NB4 (cell line): ENCODE measurements around the gene PRKCE.

Experiments used
- DNase-seq: peaks from one replicate; pipeline ENCODE4 v3.0.0; 2010; ENCODE audit warnings: low read depth
- H3K4me3 ChIP-seq: one replicate; pipeline ENCODE4 v1.5.1; 2011; ENCODE audit warnings: mild to moderate bottlenecking, low read depth, low read length, moderate library complexity
- MYC ChIP-seq: IDR thresholded peaks from 2 replicates; pipeline ENCODE4 v1.6.1; 2011; ENCODE audit warnings: low read depth, low read length
- POLR2A ChIP-seq: IDR thresholded peaks from 2 replicates; pipeline ENCODE4 v1.6.1; 2011; ENCODE audit warnings: mild to moderate bottlenecking; ENCODE audit not compliant: insufficient read length; ENCODE audit errors: extremely low read depth
- TF ChIP-seq, protein P1 (sequence below): IDR thresholded peaks from one replicate; pipeline ENCODE4 v1.5.1; 2012; ENCODE audit warnings: low read depth, low read length
- TF ChIP-seq, protein P2 (sequence below): IDR thresholded peaks from 2 replicates; pipeline ENCODE4 v1.6.1; 2011; ENCODE audit warnings: low read depth, low read length

The PRKCE gene

DNA sequence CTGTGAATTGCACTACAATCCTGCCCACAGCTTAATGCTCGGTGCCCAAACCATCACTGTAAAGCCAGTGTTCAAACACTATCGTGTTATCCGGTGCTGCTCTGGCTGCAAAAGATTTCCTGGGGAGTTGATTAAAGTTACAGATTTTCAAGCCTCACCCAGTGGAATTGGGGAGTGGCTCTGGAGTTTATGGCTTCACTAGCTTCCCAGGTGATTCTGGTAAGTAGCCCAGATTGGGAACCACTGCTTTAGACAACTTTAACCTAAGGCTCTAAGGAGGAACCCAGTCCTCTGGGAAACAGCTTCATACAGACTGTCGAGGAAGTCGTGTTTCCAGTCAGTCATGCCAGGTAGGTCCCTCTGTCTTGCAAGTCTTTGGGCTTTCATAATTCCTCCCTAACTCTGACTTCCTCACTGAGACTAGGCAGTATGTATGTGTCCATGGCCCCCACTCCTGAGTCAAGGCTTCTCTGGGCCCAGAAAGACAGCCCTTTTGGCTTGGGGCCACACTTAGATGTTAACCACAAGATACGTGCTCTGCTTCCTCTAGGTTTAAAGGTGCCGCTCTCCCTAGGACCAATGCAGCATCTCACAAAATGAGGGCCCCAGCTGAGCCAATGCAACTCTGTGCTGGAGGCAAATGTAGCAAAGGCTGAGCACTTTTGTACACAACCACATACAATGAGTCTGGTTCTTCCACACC is 299.7 kb downstream of the PRKCE start:
- TF ChIP-seq MYC (no peak), POLR2A (no peak)
- TF ChIP-seq, protein P1, sequence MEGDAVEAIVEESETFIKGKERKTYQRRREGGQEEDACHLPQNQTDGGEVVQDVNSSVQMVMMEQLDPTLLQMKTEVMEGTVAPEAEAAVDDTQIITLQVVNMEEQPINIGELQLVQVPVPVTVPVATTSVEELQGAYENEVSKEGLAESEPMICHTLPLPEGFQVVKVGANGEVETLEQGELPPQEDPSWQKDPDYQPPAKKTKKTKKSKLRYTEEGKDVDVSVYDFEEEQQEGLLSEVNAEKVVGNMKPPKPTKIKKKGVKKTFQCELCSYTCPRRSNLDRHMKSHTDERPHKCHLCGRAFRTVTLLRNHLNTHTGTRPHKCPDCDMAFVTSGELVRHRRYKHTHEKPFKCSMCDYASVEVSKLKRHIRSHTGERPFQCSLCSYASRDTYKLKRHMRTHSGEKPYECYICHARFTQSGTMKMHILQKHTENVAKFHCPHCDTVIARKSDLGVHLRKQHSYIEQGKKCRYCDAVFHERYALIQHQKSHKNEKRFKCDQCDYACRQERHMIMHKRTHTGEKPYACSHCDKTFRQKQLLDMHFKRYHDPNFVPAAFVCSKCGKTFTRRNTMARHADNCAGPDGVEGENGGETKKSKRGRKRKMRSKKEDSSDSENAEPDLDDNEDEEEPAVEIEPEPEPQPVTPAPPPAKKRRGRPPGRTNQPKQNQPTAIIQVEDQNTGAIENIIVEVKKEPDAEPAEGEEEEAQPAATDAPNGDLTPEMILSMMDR: no peak
- TF ChIP-seq, protein P2, sequence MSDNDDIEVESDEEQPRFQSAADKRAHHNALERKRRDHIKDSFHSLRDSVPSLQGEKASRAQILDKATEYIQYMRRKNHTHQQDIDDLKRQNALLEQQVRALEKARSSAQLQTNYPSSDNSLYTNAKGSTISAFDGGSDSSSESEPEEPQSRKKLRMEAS: no peak
- DNase-seq: no peak

DNA sequence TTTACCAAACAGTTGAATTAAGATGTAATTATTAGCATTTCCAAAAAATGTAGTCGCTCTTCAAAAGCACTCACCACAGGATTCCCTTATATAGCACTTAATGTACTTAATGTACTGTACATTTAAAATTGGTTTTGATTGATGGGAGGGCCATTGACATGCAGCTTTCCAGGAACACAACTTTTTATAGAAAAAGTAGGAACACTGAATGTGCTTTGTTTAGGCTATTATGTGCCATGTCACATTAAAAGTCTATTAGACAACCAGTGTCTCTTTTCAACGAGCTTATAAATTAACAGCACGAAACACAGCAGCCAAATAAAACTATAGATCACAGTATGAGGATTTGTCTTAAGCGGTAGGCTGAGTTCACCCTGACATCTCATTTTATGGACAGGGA is 301.1 kb downstream of the PRKCE start:
- TF ChIP-seq, protein P1: no peak
- TF ChIP-seq, protein P2: no peak
- no peak for TF ChIP-seq MYC
- no peak for TF ChIP-seq POLR2A
- no peak for DNase-seq
- no peak overlapping the region for H3K4me3 ChIP-seq

More for the DNA sequence above, 299.7 kb downstream of the PRKCE start:
- H3K4me3 ChIP-seq: no peak overlapping the region

DNA sequence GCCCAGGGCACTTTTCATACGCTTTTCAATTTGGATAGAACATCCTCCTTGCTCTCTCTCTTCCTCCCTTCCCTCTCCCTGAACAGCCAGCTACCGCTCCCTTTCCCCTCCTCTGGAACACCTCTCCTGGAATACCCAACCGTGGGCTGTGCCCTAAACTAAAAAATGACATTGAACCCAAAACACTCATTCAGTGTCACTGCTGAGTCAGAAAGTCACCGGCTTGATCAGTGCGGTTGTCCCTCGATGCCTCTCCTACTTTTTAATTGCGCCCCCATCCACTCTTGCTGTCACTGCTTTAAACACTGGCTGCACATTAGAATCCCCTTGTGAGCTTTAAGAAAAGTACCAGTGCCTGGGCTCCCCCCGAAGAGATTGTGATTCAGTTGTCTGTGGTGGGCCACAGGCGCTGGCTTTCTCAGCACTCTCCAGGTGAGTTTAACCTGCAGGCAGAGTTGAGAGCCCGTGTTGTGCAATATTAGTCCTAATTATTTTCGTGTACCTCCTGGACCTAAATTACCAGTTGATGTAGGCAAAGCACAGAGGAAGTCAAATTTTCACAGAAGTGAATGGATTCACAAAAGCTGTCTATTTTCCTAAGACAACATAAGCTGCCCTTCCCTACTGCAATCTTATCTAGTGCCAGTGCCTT is 302.0 kb downstream of the PRKCE start:
- DNase-seq: no peak
- TF ChIP-seq POLR2A (no peak), MYC (no peak)
- TF ChIP-seq, protein P2: no peak
- TF ChIP-seq, protein P1: no peak
- H3K4me3 ChIP-seq: no peak overlapping the region

DNA sequence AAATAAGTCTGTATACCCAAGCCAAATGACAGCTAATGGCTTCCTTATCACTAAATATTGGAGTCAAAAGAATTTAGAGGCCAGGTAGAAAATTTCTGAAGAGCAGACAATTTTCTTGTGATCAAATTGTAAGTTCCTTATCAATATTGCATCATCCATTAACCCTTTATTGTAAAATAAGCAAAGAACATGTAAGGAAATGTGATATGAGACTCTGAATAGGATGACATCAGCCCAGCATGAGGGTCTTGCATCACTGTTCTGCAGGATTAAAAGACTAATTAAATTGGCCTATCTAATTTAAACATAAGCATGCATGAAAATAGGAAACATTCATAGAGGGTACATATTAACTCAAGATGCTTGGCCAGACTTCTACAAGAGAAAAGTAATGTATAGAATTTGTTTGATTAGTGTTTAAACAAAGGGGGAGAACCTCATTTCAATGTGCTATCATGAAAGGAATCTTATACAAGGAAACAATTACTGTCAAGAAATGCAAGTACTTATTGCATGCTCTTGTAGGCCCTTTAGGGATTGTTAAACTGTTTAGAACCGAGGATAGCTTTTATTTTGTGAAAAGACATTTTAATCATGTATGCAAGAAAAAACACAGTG is 302.9 kb downstream of the PRKCE start:
- no peak for DNase-seq
- H3K4me3 ChIP-seq: no peak overlapping the region
- TF ChIP-seq, protein P1: no peak
- no peak for TF ChIP-seq MYC
- TF ChIP-seq POLR2A: no peak
- TF ChIP-seq, protein P2: no peak

DNA sequence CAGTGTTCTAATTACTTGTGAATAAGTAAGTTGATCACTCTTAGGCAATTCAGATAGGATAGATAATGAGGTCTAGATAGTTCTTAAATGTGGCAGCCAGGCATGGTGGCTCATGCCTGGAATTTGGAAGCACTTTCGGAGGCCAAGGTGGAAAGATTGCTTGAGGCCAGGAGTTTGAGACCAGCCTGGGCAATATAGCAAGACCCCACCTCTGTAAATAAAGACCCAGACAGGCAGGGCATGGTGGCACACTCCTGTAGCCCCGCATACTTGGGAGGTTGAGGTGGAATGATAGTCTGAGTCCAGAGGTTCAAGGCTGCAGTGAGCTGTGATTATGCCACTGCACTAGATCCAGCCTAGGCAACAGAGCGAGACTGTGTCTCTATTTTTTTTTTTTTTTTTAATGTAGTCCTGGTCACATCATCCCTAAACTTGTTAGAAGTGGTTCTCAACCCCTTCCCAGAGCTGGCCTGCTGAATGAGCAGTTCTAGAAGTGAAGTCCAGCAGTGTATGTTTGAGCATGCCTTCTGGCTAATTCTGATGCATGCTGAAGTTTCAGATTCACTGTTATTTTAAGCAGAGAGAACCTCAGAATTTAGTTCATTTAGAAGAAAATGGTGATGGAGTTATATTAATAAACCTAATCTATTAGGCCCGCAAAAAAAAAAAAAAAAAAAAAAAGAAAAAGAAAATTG is 306.2 kb downstream of the PRKCE start:
- DNase-seq: no peak
- no peak overlapping the region for H3K4me3 ChIP-seq
- TF ChIP-seq MYC (no peak), POLR2A (no peak)
- TF ChIP-seq, protein P1: no peak
- TF ChIP-seq, protein P2: no peak
